ENCODE results near the gene ZNF32. TPM values are rescaled to one million over a fixed set of nuclear protein-coding genes. Genes with fewer than 3 reads are reported as not detected.

ZNF32 gene
- total RNA-seq, 1 donor from 2014 or later, result 35.1 TPM

- no peak for DNase-seq (ENCODE audit: low spot score)
Measured at GRCh38 chr10:43681721-43682120, 33.0 kb upstream of the ZNF32 start.

- no peak for DNase-seq (ENCODE audit: low spot score)
Measured at GRCh38 chr10:43681220-43681619, 32.5 kb upstream of the ZNF32 start.

GRCh38 chr10:43680035-43680434 lies 31.4 kb upstream of the ZNF32 start:
- DNase-seq (ENCODE audit: low spot score), result no peak

- no peak for DNase-seq (ENCODE audit: low spot score)
Measured at GRCh38 chr10:43679509-43679908, 30.8 kb upstream of the ZNF32 start.

GRCh38 chr10:43678654-43679053 lies 30.0 kb upstream of the ZNF32 start:
- DNase-seq (ENCODE audit: low spot score), result no peak

- DNase-seq (ENCODE audit: low spot score), result no peak
Measured at GRCh38 chr10:43676901-43677300, 28.2 kb upstream of the ZNF32 start.

GRCh38 chr10:43676331-43676730 lies 27.6 kb upstream of the ZNF32 start:
- no peak for DNase-seq (ENCODE audit: low spot score)

GRCh38 chr10:43674553-43675210 lies 26.0 kb upstream of the ZNF32 start:
- DNase-seq (ENCODE audit: low spot score), result no peak

GRCh38 chr10:43673471-43673870 lies 24.8 kb upstream of the ZNF32 start:
- no peak for DNase-seq (ENCODE audit: low spot score)

- no peak for DNase-seq (ENCODE audit: low spot score)
Measured at GRCh38 chr10:43671659-43672531, 23.2 kb upstream of the ZNF32 start.

GRCh38 chr10:43669386-43669785 lies 20.7 kb upstream of the ZNF32 start:
- no peak for DNase-seq (ENCODE audit: low spot score)

GRCh38 chr10:43667761-43668386 lies 19.2 kb upstream of the ZNF32 start:
- no peak for DNase-seq (ENCODE audit: low spot score)

GRCh38 chr10:43667317-43667731 lies 18.6 kb upstream of the ZNF32 start:
- no peak for DNase-seq (ENCODE audit: low spot score)

GRCh38 chr10:43666552-43666951 lies 17.9 kb upstream of the ZNF32 start:
- no peak for DNase-seq (ENCODE audit: low spot score)

- DNase-seq (ENCODE audit: low spot score), result no peak
Measured at GRCh38 chr10:43665054-43665453, 16.4 kb upstream of the ZNF32 start.

GRCh38 chr10:43658227-43658626 lies 9.5 kb upstream of the ZNF32 start:
- DNase-seq (ENCODE audit: low spot score), result no peak

- DNase-seq (ENCODE audit: low spot score), result no peak
Measured at GRCh38 chr10:43655311-43655710, 6.6 kb upstream of the ZNF32 start.

- no peak for DNase-seq (ENCODE audit: low spot score)
Measured at GRCh38 chr10:43653746-43654145, 5.1 kb upstream of the ZNF32 start.

GRCh38 chr10:43649185-43649523 lies 473 bp upstream of the ZNF32 start:
- DNase-seq (ENCODE audit: low spot score), result no peak

GRCh38 chr10:43648095-43648397 lies 635 bp downstream of the ZNF32 start:
- no peak for DNase-seq (ENCODE audit: low spot score)

GRCh38 chr10:43647576-43647975 lies 1.1 kb downstream of the ZNF32 start:
- no peak for DNase-seq (ENCODE audit: low spot score)

GRCh38 chr10:43645866-43646265 lies 2.8 kb downstream of the ZNF32 start:
- no peak for DNase-seq (ENCODE audit: low spot score)

- DNase-seq (ENCODE audit: low spot score), result no peak
Measured at GRCh38 chr10:43644252-43644651, 4.4 kb downstream of the ZNF32 start.

Measured in mesenteric fat pad (tissue), 1 donor.